Endothelial cell of umbilical vein (primary cell): ENCODE data around the gene SS18.

Experiments
- CTCF ChIP-seq, 2 donors: IDR thresholded peaks; 1 replicate in 1 of 2; 2 replicates in 1 of 2; pipeline ENCODE4 v1.5.1; 2011; ENCODE audit warnings: low read length in 2 of 2, mild to moderate bottlenecking in 2 of 2, moderate library complexity in 2 of 2, control low read depth in 1 of 2, inconsistent platforms in 1 of 2, low read depth in 1 of 2; ENCODE audit not compliant: insufficient read depth in 1 of 2; ENCODE audit errors: extremely low read depth in 1 of 2
- EZH2 ChIP-seq: IDR thresholded peaks from 2 replicates; pipeline ENCODE4 v1.6.1; 2012; ENCODE audit warnings: borderline replicate concordance, low read depth, mild to moderate bottlenecking, moderate library complexity, low read length, inconsistent platforms; ENCODE audit not compliant: severe bottlenecking
- FOS ChIP-seq: IDR thresholded peaks from 2 replicates; pipeline ENCODE4 v1.6.1; 2011; ENCODE audit warnings: mild to moderate bottlenecking, low read length, moderate library complexity, borderline replicate concordance; ENCODE audit not compliant: insufficient read depth
- GATA2 ChIP-seq: IDR thresholded peaks from 2 replicates; pipeline ENCODE4 v1.7.0; 2011; ENCODE audit warnings: low read depth, mild to moderate bottlenecking, moderate library complexity, mixed read lengths, low read length; ENCODE audit not compliant: insufficient read length, insufficient read depth
- JUN ChIP-seq: IDR thresholded peaks from 2 replicates; pipeline ENCODE4 v1.6.1; 2011; ENCODE audit warnings: borderline replicate concordance, low read depth; ENCODE audit not compliant: insufficient read length, insufficient read depth
- MAX ChIP-seq: IDR thresholded peaks from 2 replicates; pipeline ENCODE4 v1.6.1; 2011; ENCODE audit not compliant: insufficient read depth, insufficient read length
- MYC ChIP-seq: IDR thresholded peaks from one replicate; pipeline ENCODE4 v1.6.1; 2011; ENCODE audit warnings: mild to moderate bottlenecking, low read depth, low read length
- POLR2A ChIP-seq: IDR thresholded peaks from 2 replicates; pipeline ENCODE4 v1.6.1; 2012; ENCODE audit warnings: low read depth, mild to moderate bottlenecking, control low read depth, low read length
- POLR2AphosphoS5 ChIP-seq: IDR thresholded peaks from 2 replicates; pipeline ENCODE4 v1.6.1; 2012; ENCODE audit warnings: low read depth, mild to moderate bottlenecking, control low read depth, low read length, moderate library complexity; ENCODE audit not compliant: insufficient read depth

GRCh38 chr18:26071725-26072124 is 18.7 kb downstream of the SS18 start:
- no peak for TF ChIP-seq POLR2AphosphoS5
- TF ChIP-seq CTCF (IDR thresholded peaks at IDR 0.05; ENCODE audit: extremely low read depth in 1 of 2, insufficient read depth in 1 of 2, low read depth in 1 of 2, low read length in 2 of 2), result no peak
- no peak for TF ChIP-seq MAX
- TF ChIP-seq EZH2, result no peak
- no peak for TF ChIP-seq POLR2A
- TF ChIP-seq JUN, result no peak
- no peak for TF ChIP-seq FOS
- TF ChIP-seq MYC, result no peak
- no peak for TF ChIP-seq GATA2
